VCaP (cell line): Measurements from ENCODE around the gene COQ8A.

Experiments used
- H3K27ac ChIP-seq: fragments of 450-650 bp; 2 replicates; pipeline ENCODE4 v1.5.1; 2017
- TF ChIP-seq, protein P1 (sequence below): fragments of 450-650 bp; conservative IDR thresholded peaks from 2 replicates; pipeline ENCODE4 v1.5.1; 2017; ENCODE audit warnings: mild to moderate bottlenecking, moderate library complexity

COQ8A gene

DNA sequence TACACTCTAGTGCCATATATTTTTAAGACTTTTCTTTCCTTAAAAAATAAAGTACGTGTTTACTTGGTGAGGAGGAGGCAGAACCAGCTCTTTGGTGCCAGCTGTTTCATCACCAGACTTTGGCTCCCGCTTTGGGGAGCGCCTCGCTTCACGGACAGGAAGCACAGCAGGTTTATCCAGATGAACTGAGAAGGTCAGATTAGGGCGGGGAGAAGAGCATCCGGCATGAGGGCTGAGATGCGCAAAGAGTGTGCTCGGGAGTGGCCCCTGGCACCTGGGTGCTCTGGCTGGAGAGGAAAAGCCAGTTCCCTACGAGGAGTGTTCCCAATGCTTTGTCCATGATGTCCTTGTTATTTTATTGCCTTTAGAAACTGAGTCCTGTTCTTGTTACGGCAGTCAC, 44.5 kb upstream of the COQ8A start:
- TF ChIP-seq, protein P1, sequence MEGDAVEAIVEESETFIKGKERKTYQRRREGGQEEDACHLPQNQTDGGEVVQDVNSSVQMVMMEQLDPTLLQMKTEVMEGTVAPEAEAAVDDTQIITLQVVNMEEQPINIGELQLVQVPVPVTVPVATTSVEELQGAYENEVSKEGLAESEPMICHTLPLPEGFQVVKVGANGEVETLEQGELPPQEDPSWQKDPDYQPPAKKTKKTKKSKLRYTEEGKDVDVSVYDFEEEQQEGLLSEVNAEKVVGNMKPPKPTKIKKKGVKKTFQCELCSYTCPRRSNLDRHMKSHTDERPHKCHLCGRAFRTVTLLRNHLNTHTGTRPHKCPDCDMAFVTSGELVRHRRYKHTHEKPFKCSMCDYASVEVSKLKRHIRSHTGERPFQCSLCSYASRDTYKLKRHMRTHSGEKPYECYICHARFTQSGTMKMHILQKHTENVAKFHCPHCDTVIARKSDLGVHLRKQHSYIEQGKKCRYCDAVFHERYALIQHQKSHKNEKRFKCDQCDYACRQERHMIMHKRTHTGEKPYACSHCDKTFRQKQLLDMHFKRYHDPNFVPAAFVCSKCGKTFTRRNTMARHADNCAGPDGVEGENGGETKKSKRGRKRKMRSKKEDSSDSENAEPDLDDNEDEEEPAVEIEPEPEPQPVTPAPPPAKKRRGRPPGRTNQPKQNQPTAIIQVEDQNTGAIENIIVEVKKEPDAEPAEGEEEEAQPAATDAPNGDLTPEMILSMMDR, result no peak
- H3K27ac ChIP-seq, result peak overlapping the region; percentile 70

DNA sequence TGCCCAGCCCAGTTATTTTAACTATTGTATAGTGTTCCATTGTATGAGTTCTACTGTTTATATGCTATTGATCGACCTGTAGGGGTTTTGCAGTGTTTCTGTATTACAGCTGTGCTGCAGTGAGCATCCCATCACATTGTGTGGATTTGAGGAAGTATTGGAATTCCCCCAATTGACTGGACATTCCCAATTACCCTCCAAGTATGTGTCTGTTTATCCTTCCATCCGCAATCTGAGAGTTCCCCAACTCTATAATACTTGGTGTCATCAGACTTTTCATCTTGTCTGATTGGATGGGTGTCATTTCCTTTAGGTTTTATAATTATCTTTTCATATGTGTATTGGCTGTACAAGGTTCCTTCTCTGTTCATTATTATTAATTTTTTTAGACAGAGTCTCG, 41.8 kb upstream of the COQ8A start:
- TF ChIP-seq, protein P1, result no peak
- no peak overlapping the region for H3K27ac ChIP-seq

DNA sequence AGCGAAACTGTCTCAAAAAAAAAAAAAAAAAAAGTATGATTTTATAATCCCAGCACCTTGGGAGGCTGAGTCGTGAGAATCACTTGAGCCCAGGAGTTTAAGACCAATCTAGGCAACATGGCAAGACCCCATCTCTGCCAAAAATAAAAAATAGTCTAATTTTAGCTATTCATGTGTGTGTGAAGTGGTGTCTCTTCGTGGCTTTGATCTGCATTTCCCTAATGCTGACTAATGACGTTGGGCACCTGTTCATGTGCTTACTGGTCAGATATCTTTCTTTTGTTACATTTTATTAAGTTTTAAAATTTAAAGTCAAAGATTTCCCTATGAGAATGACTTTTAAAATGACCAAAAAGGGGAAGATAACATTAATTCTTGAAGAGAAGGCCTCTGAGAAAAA, 38.7 kb upstream of the COQ8A start:
- TF ChIP-seq, protein P1, result no peak
- H3K27ac ChIP-seq, result no peak overlapping the region

DNA sequence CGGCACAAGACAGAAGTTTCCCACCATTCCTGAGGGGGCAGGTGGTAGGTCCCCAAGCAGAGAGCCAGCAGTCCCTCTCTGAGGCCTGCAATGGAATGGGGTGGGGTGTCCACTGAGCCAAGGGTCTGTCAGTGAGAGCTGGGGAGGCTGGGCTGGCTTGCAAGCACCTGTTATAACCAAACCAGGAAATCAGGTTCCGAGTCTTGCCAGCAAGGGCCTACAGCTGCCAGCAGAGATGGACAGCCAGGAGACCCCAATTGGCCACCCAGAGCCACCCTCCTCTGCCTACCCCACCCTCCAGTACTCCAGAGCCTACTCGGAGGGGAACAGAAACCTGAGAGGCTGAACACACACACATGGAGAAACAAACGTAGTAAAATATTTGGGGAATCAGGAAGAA, 37.5 kb upstream of the COQ8A start:
- H3K27ac ChIP-seq, result no peak overlapping the region
- TF ChIP-seq, protein P1, result no peak

DNA sequence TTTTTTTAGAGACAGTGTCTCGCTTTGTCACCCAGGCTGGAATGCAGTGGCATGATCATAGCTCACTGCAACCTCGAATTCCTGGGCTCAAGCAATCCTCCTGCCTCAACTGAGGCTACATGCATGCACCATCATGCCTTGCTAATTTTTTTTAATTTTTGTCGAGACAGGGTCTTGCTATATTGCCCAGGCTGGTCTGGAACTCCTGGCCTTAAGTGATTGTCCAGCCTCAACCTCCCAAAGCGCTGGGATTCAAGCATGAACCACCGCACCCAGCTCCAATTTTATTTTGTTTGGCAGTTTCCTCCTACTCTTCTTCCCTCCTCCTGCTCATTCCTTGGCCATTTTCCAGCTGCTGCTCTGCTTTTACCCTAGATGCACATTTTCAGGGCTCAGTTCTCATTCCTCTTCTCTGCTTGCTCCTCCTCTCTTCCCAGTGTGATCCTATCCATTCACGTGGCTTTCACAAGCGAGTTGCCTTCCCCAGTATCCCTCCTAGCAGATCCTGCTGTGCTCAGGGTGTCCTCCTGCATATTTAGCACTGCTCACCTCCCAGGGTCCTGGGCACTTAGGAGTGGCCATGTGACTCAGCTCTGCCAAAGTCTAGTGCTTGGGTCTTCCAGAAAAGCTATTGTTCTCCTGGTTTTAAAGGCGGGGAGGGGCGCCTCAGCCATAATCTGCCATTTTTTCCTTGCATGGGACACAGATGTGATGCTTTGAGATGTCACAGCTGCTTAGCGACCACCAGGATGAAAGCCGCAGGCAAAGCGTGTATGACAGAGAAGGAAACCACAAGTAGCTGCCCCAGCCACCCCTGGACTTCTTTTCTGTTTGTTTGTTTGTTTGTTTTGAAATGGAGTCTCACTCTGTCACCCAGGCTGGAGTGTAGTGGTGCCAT, 36.0 kb upstream of the COQ8A start:
- no peak overlapping the region for H3K27ac ChIP-seq
- TF ChIP-seq, protein P1, result no peak

DNA sequence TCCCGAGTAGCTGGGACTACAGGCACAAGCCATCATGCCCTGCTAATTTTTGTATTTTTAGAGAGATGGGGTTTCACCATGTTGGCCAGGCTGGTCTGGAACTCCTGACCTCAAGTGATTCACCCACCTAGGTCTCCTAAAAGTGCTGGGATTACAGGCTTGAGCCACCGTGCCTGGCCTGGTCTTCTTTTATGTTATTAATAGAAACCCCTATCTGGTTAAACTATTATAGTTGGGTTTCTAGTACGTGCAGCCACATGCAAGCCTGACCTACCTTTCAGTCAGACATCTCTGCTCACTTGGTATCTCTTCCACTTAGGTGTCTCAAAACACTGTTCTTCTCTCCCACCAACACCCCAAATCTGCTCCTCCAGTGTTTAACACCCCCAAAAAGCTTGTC, 35.3 kb upstream of the COQ8A start:
- no peak overlapping the region for H3K27ac ChIP-seq
- TF ChIP-seq, protein P1, result no peak

DNA sequence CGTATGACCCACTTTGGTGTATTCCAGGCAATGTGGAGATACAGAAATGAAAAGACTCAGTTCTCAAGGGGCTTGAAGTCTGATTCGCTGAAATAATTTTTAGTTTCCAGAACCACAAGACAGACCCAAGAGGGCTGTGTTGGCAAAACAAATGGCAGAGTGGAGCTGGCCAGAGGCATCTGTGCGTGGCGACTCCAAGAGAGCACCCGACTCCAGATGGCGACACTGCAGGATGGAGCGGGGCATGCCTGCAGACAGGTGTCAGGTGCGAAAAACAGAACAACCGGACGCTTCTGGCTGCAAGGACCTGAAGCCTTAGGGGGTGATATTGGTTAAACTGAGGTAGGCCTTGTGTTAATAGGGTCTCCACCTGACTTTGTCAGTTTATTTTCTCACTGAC, 31.7 kb upstream of the COQ8A start:
- TF ChIP-seq, protein P1, result no peak
- no peak overlapping the region for H3K27ac ChIP-seq
